ENCODE results near the gene WBP1L.

The WBP1L gene

DNA sequence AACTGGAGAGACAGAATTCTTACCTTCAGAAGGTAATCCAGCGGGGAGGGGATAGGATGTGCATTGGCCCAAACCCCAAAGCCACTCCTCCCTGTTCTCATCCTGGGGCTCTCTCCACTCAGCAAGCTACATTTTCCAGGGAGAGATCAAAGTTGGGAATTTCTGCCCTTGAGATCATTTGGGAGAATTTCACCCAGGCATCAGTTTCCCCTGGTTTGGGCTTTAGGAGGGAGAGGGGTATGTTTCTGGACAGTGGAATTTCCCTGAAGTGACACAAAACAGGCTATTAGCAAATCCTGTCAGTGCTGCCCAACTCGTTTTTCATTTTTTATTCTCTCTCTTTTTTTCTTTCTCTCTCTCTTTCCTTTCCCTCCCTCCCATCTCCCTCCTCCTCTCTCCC, 57.7 kb downstream of the WBP1L start:
- POLR2A ChIA-PET (ENCODE audit: low non-redundant PET), result no interaction called here
- no peak for DNase-seq (ENCODE audit: low spot score)
- TF ChIP-seq CTCF (conservative IDR thresholded peaks at IDR 0.05; ENCODE audit: low read depth), result no peak
- CTCF ChIA-PET, result interaction anchor here (0.6 kb wide), 1 partner anchor 61 kb away, joined by 3 read pairs; no protein-coding TSS in a partner anchor
- peak overlapping the region; percentile 23; the same call in 1 of the 2 replicates for H3K27ac ChIP-seq

DNA sequence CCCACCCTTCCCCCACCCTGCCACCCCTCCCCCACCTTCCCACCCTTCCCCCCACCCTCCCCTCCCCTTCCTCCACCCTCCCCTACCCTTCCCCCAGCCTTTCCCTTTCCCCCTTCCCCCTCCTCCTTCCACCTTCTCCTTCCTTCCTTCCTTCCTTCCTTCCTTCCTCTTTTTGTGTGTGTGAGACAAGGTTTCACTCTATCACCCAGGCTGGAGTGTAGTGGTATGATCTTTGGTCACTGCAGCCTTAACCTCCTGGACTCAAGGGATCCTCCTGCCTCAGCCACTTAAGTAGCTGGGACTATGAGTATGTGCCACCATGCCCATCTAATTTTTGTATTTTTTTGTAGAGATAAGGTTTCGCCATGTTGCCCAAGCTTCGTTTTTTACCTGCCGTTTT, 58.2 kb downstream of the WBP1L start:
- ChIA-PET CTCF (no interaction called here), POLR2A (ENCODE audit: low non-redundant PET) (no interaction called here)
- no peak for TF ChIP-seq CTCF (conservative IDR thresholded peaks at IDR 0.05; ENCODE audit: low read depth)
- peak overlapping the region; percentile 23; the same call in 1 of the 2 replicates for H3K27ac ChIP-seq
- no peak for DNase-seq (ENCODE audit: low spot score)

- TF ChIP-seq CTCF (conservative IDR thresholded peaks at IDR 0.05; ENCODE audit: low read depth), result no peak
- POLR2A ChIA-PET (ENCODE audit: low non-redundant PET), result no interaction called here
- peak overlapping the region; percentile 47; the same call in 1 of the 2 replicates for H3K27ac ChIP-seq
- CTCF ChIA-PET, result interaction anchor here (0.8 kb wide), 1 partner anchor 124 kb away, joined by 4 read pairs; no protein-coding TSS in a partner anchor
- no peak for DNase-seq (ENCODE audit: low spot score)
Observed at GRCh38 chr10:102802920-102803534, 59.3 kb downstream of the WBP1L start.

- ChIA-PET POLR2A (ENCODE audit: low non-redundant PET) (no interaction called here), CTCF (interaction anchor here (0.6 to 1.2 kb wide), 2 partner anchors 8 to 23 kb away, joined by 3 read pairs; no protein-coding TSS in a partner anchor)
- H3K27ac ChIP-seq, result no peak overlapping the region
- TF ChIP-seq CTCF (conservative IDR thresholded peaks at IDR 0.05; ENCODE audit: low read depth), result no peak
- no peak for DNase-seq (ENCODE audit: low spot score)
Observed at GRCh38 chr10:102804382-102805055, 60.8 kb downstream of the WBP1L start.

DNA sequence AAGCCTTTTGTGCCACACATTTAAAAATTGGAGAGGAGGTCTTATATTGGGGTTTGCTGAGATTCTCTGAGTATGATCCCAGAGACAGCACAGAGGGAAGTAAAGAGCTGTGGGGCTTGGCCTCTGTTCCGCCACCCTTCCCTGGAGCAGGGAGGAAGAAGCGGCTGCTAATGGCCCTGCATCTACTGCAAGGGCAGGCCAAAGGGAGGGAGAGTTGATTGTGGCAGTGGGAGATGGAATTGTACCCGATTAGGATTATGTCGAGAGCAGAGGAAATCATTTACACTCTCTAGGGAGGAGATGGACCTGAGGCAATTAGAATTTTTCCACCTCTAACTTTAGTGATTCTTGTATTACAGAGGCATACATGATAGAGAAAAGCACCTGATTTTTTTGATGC, 64.6 kb downstream of the WBP1L start:
- ChIA-PET POLR2A (ENCODE audit: low non-redundant PET) (no interaction called here), CTCF (no interaction called here)
- DNase-seq (ENCODE audit: low spot score), result no peak
- no peak for TF ChIP-seq CTCF (conservative IDR thresholded peaks at IDR 0.05; ENCODE audit: low read depth)
- no peak overlapping the region for H3K27ac ChIP-seq

DNA sequence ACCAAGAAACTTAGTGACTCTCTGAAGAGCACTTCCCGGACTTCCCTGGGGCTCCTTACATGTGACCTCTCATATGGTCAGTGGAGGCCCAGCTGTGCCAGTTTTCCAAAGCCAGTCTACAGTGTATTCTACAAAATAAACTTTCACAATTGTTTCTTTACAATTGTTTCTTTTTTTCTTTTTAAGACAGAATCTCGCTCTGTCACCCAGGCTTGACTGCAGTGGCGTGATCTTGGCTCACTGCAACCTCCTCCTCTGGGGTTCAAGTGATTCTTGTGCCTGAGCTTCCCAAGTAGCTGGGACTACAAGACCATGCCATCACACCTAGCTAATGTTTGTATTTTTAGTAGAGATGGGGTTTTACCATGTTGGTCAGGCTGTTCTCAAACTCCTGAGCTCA, 67.6 kb downstream of the WBP1L start:
- ChIA-PET CTCF (interaction anchor here (0.7 kb wide), 1 partner anchor 13 kb away, joined by 3 read pairs; no protein-coding TSS in a partner anchor), POLR2A (ENCODE audit: low non-redundant PET) (interaction anchor here (0.8 kb wide), 1 partner anchor 9 kb away, joined by 3 read pairs; no protein-coding TSS in a partner anchor)
- H3K27ac ChIP-seq, result no peak overlapping the region
- TF ChIP-seq CTCF (conservative IDR thresholded peaks at IDR 0.05; ENCODE audit: low read depth), result no peak
- no peak for DNase-seq (ENCODE audit: low spot score)

All from RWPE1 (cell line).